Peyer's patch (tissue), 4 donors: ENCODE results near the gene CRACDL. TPM values are rescaled to one million over a fixed set of nuclear protein-coding genes. Genes with fewer than 3 reads are reported as not detected.
A peak's percentile ranks its signal among the peaks of the same experiment; 100 is the strongest.

Experiments
- DNase-seq, 3 donors: peaks; one replicate each; pipeline ENCODE4 v3.0.0-alpha.2; 2017 to 2019
- H3K27ac ChIP-seq, 4 donors: fragments of 200-600 bp; sonication (generic); one replicate each; pipeline ENCODE4 v1.5.1; 2016 to 2019
- H3K27me3 ChIP-seq, 2 donors: fragments of 200-600 bp; sonication (generic); one replicate each; pipeline ENCODE4 v1.5.1; 2019
- H3K36me3 ChIP-seq, 3 donors: fragments of 200-600 bp; sonication (generic); one replicate each; pipeline ENCODE4 v1.5.1; 2016 to 2019
- H3K4me1 ChIP-seq, 4 donors: fragments of 200-600 bp; sonication (generic); one replicate each; pipeline ENCODE4 v1.5.1; 2016 to 2019
- H3K4me3 ChIP-seq, 4 donors: fragments of 200-600 bp; sonication (generic); 1 replicate in 3 of 4; 2 replicates in 1 of 4; pipeline ENCODE4 v1.5.1; 2016 to 2019; ENCODE audit warnings: mild to moderate bottlenecking in 1 of 4
- H3K9me3 ChIP-seq, 4 donors: fragments of 200-600 bp; sonication (generic); one replicate each; pipeline ENCODE4 v1.5.1; 2016 to 2019; ENCODE audit warnings: mild to moderate bottlenecking in 1 of 4
- CTCF ChIP-seq, 6 experiments: fragments of 450-650 bp in 4 of 6; fragments of 200-600 bp in 2 of 6; sonication (generic) in 1 of 6; IDR thresholded peaks; one replicate each; pipeline ENCODE4 v1.5.1; 2017 to 2019; ENCODE audit warnings: antibody characterized with exemption in 6 of 6, mild to moderate bottlenecking in 3 of 6, moderate library complexity in 1 of 6
- POLR2A ChIP-seq, 2 donors: fragments of 450-650 bp; IDR thresholded peaks; one replicate each; pipeline ENCODE4 v1.5.1; 2017; ENCODE audit warnings: antibody characterized with exemption in 2 of 2, mild to moderate bottlenecking in 2 of 2, moderate library complexity in 2 of 2
- total RNA-seq, 4 donors: library from RNA; depleted of rRNA; stranded (reverse); fragments of >200 nt; gene quantifications; one replicate each; pipeline ENCODE4 v1.1.0, GENCODE V29; 2016

Gene CRACDL
- total RNA-seq, 4 donors from 2014 or later = 3.3 to 36.5 (median 10.2) TPM

- H3K4me1 ChIP-seq = peaks cover 0 to 15% (median 0%) of the 10 kb centered on the region in 4 donors
- DNase-seq = no peak
- H3K27ac ChIP-seq = no peak overlapping the region
- H3K36me3 ChIP-seq = no peaks in the 10 kb centered on the region
- H3K4me3 ChIP-seq = no peak overlapping the region
- no peaks in the 10 kb centered on the region for H3K9me3 ChIP-seq
- TF ChIP-seq POLR2A (IDR thresholded peaks at IDR 0.05) = no peak
- TF ChIP-seq CTCF (IDR thresholded peaks at IDR 0.05) = no peak
- H3K27me3 ChIP-seq = no peaks in the 10 kb centered on the region
These were observed 128.8 kb downstream of the CRACDL start for GRCh38 chr2:98807221-98807620.

GRCh38 chr2:98806236-98806697, 129.8 kb downstream of the CRACDL start:
- Histone ChIP-seq H3K4me1 (peaks cover 0 to 11% (median 0%) of the 10 kb centered on the region in 4 donors), H3K9me3 (no peaks in the 10 kb centered on the region), H3K27me3 (no peaks in the 10 kb centered on the region), H3K4me3 (no peak overlapping the region), H3K27ac (peak overlapping the region in 1 of 4 donors; percentile 39), H3K36me3 (no peaks in the 10 kb centered on the region)
- TF ChIP-seq POLR2A (IDR thresholded peaks at IDR 0.05) = no peak
- TF ChIP-seq CTCF (IDR thresholded peaks at IDR 0.05) = no peak
- no peak for DNase-seq

- no peak for DNase-seq
- Histone ChIP-seq H3K9me3 (no peaks in the 10 kb centered on the region), H3K27me3 (no peaks in the 10 kb centered on the region), H3K4me3 (no peak overlapping the region), H3K36me3 (no peaks in the 10 kb centered on the region), H3K4me1 (peaks cover 0 to 11% (median 0%) of the 10 kb centered on the region in 4 donors), H3K27ac (peak overlapping the region in 1 of 4 donors; percentile 39)
- TF ChIP-seq CTCF (IDR thresholded peaks at IDR 0.05) = no peak
- TF ChIP-seq POLR2A (IDR thresholded peaks at IDR 0.05) = no peak
These were observed 130.4 kb downstream of the CRACDL start for GRCh38 chr2:98805412-98806171.

- no peak for DNase-seq
- no peak for TF ChIP-seq CTCF (IDR thresholded peaks at IDR 0.05)
- no peak for TF ChIP-seq POLR2A (IDR thresholded peaks at IDR 0.05)
- H3K36me3 ChIP-seq = no peaks in the 10 kb centered on the region
- H3K4me1 ChIP-seq = peaks cover 0 to 11% (median 0%) of the 10 kb centered on the region in 4 donors
- no peaks in the 10 kb centered on the region for H3K9me3 ChIP-seq
- no peak overlapping the region for H3K27ac ChIP-seq
- no peaks in the 10 kb centered on the region for H3K27me3 ChIP-seq
- H3K4me3 ChIP-seq = no peak overlapping the region
These were observed 131.3 kb downstream of the CRACDL start for GRCh38 chr2:98804736-98805135.

GRCh38 chr2:98804265-98804650, 131.8 kb downstream of the CRACDL start:
- no peak for DNase-seq
- H3K9me3 ChIP-seq = no peaks in the 10 kb centered on the region
- no peak overlapping the region for H3K4me3 ChIP-seq
- TF ChIP-seq CTCF (IDR thresholded peaks at IDR 0.05) = no peak
- no peak for TF ChIP-seq POLR2A (IDR thresholded peaks at IDR 0.05)
- no peaks in the 10 kb centered on the region for H3K27me3 ChIP-seq
- no peaks in the 10 kb centered on the region for H3K36me3 ChIP-seq
- H3K27ac ChIP-seq = no peak overlapping the region
- peaks cover 0 to 11% (median 0%) of the 10 kb centered on the region in 4 donors for H3K4me1 ChIP-seq
